Measurements from ENCODE around the gene DMD.

- TF ChIP-seq EZH2 (IDR thresholded peaks at IDR 0.05) (no peak), CTCF (IDR thresholded peaks at IDR 0.05) (no peak)
Measured at GRCh38 chrX:32451954-32452695, 759.2 kb downstream of the DMD start.

Data from neural progenitor cell (in vitro differentiated cells).